ENCODE measurements around the gene ARL9. TPM values are rescaled to one million over a fixed set of nuclear protein-coding genes. Genes with fewer than 3 reads are reported as not detected.

Gene ARL9
- total RNA-seq, 1 experiment from 2014 or later, result 0.36 TPM

GRCh38 chr4:56531149-56531770, 25.7 kb downstream of the ARL9 start:
- H3K4me3 Mint-ChIP-seq (ENCODE audit: unreplicated experiment), result no peak overlapping the region
- CTCF ChIA-PET, result interaction anchor here (1.5 kb wide), 1 partner anchor 13 kb away, joined by 6 read pairs; no protein-coding TSS in a partner anchor
- Histone ChIP-seq H3K4me1 (no peaks in the 10 kb centered on the region), H3K4me3 (ENCODE audit: low read depth, low read length) (peak overlapping the region; percentile 42), H3K27me3 (replicated peaks; ENCODE audit: control insufficient read depth, insufficient read depth, low read length) (no peaks in the 10 kb centered on the region), H3K9me3 (no peaks in the 10 kb centered on the region), H3K36me3 (ENCODE audit: control insufficient read depth, insufficient read depth, low read length) (no peaks in the 10 kb centered on the region)
- no peak overlapping the region for H3K27ac Mint-ChIP-seq (ENCODE audit: unreplicated experiment)
- H3K9me3 Mint-ChIP-seq (ENCODE audit: unreplicated experiment), result no peaks in the 10 kb centered on the region
- H3K27me3 Mint-ChIP-seq (ENCODE audit: insufficient read depth, unreplicated experiment), result peaks cover 4% of the 10 kb centered on the region
- intact Hi-C loops (cut with micrococcal nuclease; ENCODE audit: unreplicated experiment), result no loop called here
- no peak for DNase-seq
- H3K4me1 Mint-ChIP-seq (ENCODE audit: low read depth, unreplicated experiment), result no peaks in the 10 kb centered on the region
- TF ChIP-seq CTCF (IDR thresholded peaks at IDR 0.05; ENCODE audit: insufficient read depth in 1 of 2, low read depth in 1 of 2, low read length in 1 of 2, severe bottlenecking in 1 of 2, unreplicated experiment in 1 of 2), result no peak
- BruUV-seq (replicated peaks), result no TSS peak
- POLR2A ChIA-PET, result no interaction called here
- H3K36me3 Mint-ChIP-seq (ENCODE audit: insufficient read depth, unreplicated experiment), result no peaks in the 10 kb centered on the region

GRCh38 chr4:56531823-56532222, 26.2 kb downstream of the ARL9 start:
- no peaks in the 10 kb centered on the region for H3K36me3 Mint-ChIP-seq (ENCODE audit: insufficient read depth, unreplicated experiment)
- H3K9me3 ChIP-seq, result no peaks in the 10 kb centered on the region
- H3K27me3 ChIP-seq (replicated peaks; ENCODE audit: control insufficient read depth, insufficient read depth, low read length), result no peaks in the 10 kb centered on the region
- TF ChIP-seq CTCF (IDR thresholded peaks at IDR 0.05; ENCODE audit: insufficient read depth in 1 of 2, low read depth in 1 of 2, low read length in 1 of 2, severe bottlenecking in 1 of 2, unreplicated experiment in 1 of 2), result no peak
- H3K4me1 Mint-ChIP-seq (ENCODE audit: low read depth, unreplicated experiment), result no peaks in the 10 kb centered on the region
- no peak for DNase-seq
- ChIA-PET CTCF (interaction anchor here (1.5 kb wide), 1 partner anchor 13 kb away, joined by 6 read pairs; no protein-coding TSS in a partner anchor), POLR2A (no interaction called here)
- H3K36me3 ChIP-seq (ENCODE audit: control insufficient read depth, insufficient read depth, low read length), result no peaks in the 10 kb centered on the region
- H3K4me1 ChIP-seq, result no peaks in the 10 kb centered on the region
- no peaks in the 10 kb centered on the region for H3K9me3 Mint-ChIP-seq (ENCODE audit: unreplicated experiment)
- no peak overlapping the region for H3K27ac Mint-ChIP-seq (ENCODE audit: unreplicated experiment)
- intact Hi-C loops (cut with micrococcal nuclease; ENCODE audit: unreplicated experiment), result no loop called here
- H3K27me3 Mint-ChIP-seq (ENCODE audit: insufficient read depth, unreplicated experiment), result peaks cover 4% of the 10 kb centered on the region
- H3K4me3 Mint-ChIP-seq (ENCODE audit: unreplicated experiment), result no peak overlapping the region
- no peak overlapping the region for H3K4me3 ChIP-seq (ENCODE audit: low read depth, low read length)
- BruUV-seq (replicated peaks), result no TSS peak

- no peak overlapping the region for H3K4me3 Mint-ChIP-seq (ENCODE audit: unreplicated experiment)
- H3K36me3 Mint-ChIP-seq (ENCODE audit: insufficient read depth, unreplicated experiment), result no peaks in the 10 kb centered on the region
- Histone ChIP-seq H3K4me1 (no peaks in the 10 kb centered on the region), H3K4me3 (ENCODE audit: low read depth, low read length) (no peak overlapping the region), H3K27me3 (replicated peaks; ENCODE audit: control insufficient read depth, insufficient read depth, low read length) (no peaks in the 10 kb centered on the region), H3K9me3 (no peaks in the 10 kb centered on the region), H3K36me3 (ENCODE audit: control insufficient read depth, insufficient read depth, low read length) (no peaks in the 10 kb centered on the region)
- H3K27ac Mint-ChIP-seq (ENCODE audit: unreplicated experiment), result no peak overlapping the region
- ChIA-PET CTCF (interaction anchor here (1.5 kb wide), 1 partner anchor 12 kb away, joined by 6 read pairs; no protein-coding TSS in a partner anchor), POLR2A (no interaction called here)
- H3K9me3 Mint-ChIP-seq (ENCODE audit: unreplicated experiment), result no peaks in the 10 kb centered on the region
- peaks cover 4% of the 10 kb centered on the region for H3K27me3 Mint-ChIP-seq (ENCODE audit: insufficient read depth, unreplicated experiment)
- DNase-seq, result no peak
- no peaks in the 10 kb centered on the region for H3K4me1 Mint-ChIP-seq (ENCODE audit: low read depth, unreplicated experiment)
- no TSS peak for BruUV-seq (replicated peaks)
- no peak for TF ChIP-seq CTCF (IDR thresholded peaks at IDR 0.05; ENCODE audit: insufficient read depth in 1 of 2, low read depth in 1 of 2, low read length in 1 of 2, severe bottlenecking in 1 of 2, unreplicated experiment in 1 of 2)
- intact Hi-C loops (cut with micrococcal nuclease; ENCODE audit: unreplicated experiment), result no loop called here
These were observed 26.6 kb downstream of the ARL9 start for GRCh38 chr4:56532239-56532638.

Data from Caco-2 (cell line).